ENCODE data around the gene FAM72D. TPM values are rescaled to one million over a fixed set of nuclear protein-coding genes. Genes with fewer than 3 reads are reported as not detected.

Gene FAM72D
- total RNA-seq, 4 donors from 2014 or later, result 0.21 TPM; not detected in 3

Other genes with a start within 250 kb of the FAM72D start
- gene SRGAP2B, start 646 bp upstream of the FAM72D start, total RNA-seq, result 10 to 100 TPM; 41.0 to 57.7 (median 53.0) TPM
- not detected for gene PPIAL4D, start 146.2 kb downstream of the FAM72D start, total RNA-seq